DMS153 treated with DMSO at 0.1 percent for 48 hours (cell line): ENCODE results near the gene CDR2.
"Not testable (repeated sequence)": the region's sequence is repeated elsewhere in the genome, so short reads cannot be mapped to it uniquely, and the experiment has no call there.

Experiments
- DNase-seq: peaks from one replicate; lab custom pipeline; 2025; ENCODE audit not compliant: unreplicated experiment; lab: John Stamatoyannopoulos, UW

CDR2 gene

GRCh38 chr16:22353191-22353919, 21.1 kb downstream of the CDR2 start:
- no peak for DNase-seq

DNA sequence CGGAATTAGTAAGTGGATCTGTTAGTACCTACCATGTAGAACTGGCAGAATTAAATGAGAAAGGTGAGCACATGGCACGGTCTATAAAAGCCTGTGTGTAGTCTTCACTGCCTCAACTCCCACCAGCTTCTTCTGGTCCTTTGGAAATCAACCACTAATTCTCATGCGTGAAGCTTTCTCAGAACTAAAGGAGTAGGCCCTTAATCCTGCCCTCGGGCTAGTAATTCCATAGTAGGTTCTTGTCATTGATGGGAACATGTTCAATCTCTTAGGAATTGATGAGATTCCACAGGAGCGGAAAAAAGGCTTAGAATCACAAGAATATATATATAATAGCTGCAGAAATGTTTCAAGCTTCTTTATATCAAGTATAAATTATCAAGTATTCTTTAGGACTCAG, 21.7 kb downstream of the CDR2 start:
- no peak for DNase-seq

GRCh38 chr16:22352140-22352539, 22.3 kb downstream of the CDR2 start:
- no peak for DNase-seq

- DNase-seq = not testable (repeated sequence)
Measured at GRCh38 chr16:22351017-22351416, 23.4 kb downstream of the CDR2 start.

DNA sequence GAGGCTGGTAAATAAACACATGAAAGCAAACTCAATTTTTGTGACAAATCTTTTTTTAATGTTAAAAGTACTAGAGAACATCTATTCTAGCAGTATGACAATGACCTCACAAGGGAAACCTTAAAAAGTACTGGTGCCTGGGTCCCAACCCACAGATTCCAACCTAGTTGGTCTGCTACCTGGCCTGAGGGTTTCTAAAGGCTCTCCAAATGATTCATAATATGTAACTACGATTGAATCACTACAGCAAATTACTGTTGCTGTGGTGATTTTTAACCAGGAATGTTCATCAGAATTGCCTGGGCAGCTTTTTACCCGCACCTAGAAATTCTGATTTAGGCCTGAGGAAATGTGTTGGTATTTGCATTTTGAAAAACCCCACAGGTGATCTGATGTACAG, 26.1 kb downstream of the CDR2 start:
- DNase-seq = no peak

DNA sequence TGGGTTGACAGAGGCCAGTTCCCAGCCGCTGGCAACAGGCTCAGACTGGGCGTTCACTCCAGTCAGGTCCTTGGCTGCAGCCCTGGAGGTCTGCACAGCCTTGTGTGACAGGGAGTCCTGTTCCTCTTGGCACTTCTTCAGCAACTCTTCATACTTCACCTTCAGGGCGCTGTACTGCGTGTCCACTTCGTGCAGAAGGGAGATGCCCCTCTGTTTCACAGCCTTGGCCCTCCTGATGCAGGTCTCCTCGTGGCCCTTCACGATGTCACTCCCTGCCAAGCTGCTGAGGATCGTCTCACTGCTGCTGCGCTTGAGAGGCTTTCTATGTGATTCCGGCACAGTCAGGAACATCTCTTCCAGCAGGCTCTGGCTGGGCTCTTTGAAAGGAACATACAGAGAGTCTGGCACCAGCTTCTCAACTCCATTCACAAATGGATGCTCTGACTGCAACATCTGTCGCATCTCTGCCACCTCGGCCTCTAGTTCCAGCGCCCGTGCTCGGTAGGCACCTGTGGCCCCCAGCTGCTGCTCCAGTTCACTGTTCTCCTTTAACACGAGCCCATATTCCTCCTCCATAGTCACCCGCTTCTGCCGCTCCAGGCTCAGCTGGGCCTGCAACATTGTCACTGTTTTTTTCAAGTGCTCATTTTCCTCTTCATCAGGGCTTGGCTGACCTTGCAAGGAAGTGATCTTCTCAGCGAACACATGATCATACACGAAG, 27.2 kb downstream of the CDR2 start:
- DNase-seq = no peak

- DNase-seq = no peak
Measured at GRCh38 chr16:22346483-22346882, 27.9 kb downstream of the CDR2 start.

GRCh38 chr16:22342082-22342481, 32.3 kb downstream of the CDR2 start:
- DNase-seq = no peak

- DNase-seq = no peak
Measured at GRCh38 chr16:22340945-22341344, 33.5 kb downstream of the CDR2 start.

DNA sequence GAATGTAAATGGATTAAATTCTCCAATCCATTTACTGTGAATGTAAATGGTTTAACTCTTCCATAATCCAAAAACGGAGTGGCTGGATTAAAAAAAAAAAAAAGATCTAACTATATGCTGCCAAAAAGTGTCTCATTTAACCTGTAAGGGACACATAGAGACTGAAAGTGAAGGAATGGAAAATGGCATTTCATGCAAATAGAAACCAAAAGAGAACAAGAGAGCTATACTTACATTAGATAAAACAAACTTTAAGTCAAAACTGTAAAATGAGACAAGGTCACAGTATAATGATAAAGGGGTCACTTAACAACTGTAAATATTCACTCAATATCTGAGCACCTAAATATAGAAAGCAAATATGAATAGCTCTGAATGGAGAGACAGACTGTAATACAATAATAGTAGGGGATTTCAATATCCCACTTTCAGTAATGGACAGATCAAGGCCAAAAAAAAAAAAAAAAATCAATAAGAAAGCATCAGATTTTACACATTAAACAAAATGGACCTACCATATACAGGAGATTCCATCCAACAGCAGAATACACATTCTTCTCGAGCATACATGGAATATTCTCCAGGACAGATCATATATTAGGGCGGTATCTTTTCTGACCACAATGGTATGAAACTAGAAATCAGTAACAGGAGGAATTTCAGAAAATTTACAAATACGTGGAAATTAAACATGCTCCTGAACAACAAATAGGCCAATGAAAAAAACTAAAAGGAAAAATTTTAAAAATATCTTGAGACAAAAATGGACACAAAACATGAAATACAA, 36.4 kb downstream of the CDR2 start:
- no peak for DNase-seq

DNA sequence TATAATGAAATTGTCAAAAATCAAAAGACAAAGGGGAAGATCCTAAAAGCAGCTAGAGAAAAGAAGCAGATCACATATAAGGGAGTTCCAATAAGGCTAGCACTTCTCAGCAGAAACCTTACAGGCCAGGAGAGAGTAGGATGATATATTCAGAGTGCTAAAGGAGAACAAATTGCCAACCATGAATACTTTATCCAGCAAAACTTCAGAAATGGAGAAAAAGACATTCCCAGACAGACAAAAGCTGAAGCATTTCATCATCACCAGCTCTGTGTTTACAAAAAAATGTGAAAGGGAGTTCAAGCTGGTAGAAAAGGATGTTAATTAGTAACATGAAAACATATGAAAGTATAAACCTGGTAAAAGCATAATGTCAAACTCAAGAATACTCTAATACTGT, 37.4 kb downstream of the CDR2 start:
- DNase-seq = no peak

DNA sequence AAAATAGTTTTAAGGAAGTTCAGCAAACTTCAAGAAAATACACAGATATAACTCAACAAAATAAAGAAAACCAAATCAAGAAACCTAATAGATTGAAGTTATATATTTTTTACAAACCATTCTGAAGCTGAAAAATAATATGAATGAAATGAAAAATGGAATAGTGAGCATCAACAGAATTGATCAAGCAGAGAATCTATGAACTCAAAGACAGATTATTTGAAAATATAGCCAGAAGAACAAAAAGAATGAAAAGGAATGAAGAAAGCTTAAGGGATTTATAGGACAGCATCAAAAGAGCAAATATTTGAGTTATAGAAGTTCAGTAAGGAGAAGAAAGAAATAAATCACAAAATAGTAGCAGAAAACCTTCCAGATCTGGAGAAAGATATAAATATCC, 37.8 kb downstream of the CDR2 start:
- DNase-seq = no peak

GRCh38 chr16:22335668-22336246, 38.7 kb downstream of the CDR2 start:
- DNase-seq = no peak

GRCh38 chr16:22333457-22333994, 40.9 kb downstream of the CDR2 start:
- no peak for DNase-seq

DNA sequence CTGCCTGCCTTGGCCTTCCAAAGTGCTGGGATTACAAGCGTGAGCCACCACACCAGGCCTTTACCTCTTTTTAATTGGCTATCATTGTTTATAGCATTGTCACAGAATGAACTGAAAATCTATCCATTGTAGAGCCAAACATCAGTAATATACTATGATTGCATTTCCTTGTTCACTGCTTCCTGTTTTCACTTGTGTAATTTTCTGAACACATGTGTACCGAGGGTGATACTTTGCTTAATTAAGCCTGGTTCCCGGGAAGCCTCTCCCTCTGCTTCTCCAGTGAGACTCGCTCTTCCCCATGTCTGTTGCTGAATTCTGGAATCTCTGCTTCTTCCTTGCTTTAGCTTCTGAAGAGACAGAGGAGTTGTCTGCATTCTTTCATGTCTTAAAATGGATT, 44.1 kb downstream of the CDR2 start:
- no peak for DNase-seq

DNA sequence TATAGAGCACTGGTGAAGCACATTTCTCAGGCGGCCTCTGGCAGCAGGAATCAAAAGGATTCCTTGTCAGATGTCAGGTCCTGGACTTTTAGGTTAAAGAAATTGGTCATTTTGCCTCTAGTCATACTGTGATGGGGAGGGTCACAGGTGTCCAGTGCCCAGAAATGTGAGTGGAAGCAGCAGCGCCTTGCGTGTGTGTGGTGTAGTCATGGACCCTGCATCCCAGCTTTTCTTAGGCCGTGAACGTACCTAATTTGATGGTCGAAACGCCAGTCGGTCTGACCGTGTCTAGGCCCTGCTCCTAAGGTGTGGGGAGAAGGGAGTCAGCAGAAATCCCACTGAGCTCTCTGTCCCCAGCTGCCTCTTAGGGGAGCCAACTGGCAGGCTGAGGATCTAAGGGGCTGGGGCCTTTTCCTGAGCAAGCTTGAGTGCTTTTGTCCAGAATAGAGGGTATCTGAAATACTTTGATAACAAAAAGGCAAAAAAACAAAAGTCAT, 45.2 kb downstream of the CDR2 start:
- DNase-seq = no peak

- no peak for DNase-seq
Measured at GRCh38 chr16:22328081-22328725, 46.2 kb downstream of the CDR2 start.

DNA sequence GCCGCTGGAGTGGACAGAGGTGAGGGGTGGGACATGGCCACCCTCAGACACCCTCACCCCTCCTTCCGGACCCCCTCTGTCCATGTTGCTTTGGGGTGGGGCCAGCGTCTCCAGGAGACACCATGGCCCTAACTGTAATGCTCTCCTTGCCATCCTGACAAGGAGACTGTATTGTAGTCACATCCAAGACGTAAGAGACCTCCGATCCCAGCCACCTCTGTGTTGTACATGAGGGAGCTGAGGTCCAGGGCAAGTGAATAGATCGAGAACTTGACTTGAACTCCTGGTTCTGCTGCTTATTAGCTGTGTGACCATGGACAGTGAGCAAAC, 47.0 kb downstream of the CDR2 start:
- DNase-seq = no peak

GRCh38 chr16:22326771-22327445, 47.5 kb downstream of the CDR2 start:
- DNase-seq = no peak

DNA sequence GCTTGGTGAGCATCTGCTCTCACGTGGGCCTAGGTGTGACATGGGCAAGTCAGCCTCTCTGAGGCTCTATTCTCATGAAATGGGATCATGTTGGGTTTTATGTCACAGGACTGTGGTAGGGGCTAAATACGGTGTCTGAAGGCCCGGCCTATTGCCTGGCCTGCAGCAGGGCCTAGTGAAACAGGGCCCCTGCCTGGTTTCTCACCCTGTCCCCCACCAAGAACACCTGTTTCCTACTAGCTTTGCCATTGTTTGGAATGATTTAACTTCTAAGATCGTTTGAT, 48.1 kb downstream of the CDR2 start:
- DNase-seq = no peak
